ENCODE data around the gene PHACTR1.

Gene PHACTR1

DNA sequence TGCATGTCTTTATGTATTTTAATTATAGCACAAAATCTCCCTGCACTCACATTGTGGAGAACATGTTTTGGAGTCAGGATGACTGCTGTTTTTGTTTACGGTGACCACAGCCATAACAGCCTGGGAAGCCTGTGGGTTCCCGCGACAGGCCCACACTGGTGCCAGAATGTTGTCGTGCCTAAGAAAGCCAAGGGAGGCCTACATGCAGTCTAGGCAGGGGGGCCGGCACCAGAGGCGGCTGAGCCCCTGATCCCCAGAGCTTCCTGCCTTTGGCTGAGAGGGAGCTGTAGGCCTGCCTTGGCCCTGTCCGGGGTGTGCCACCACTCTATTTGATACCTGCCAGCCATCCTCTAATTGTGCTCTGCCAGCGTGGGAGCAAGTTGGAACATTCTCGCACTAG is 565.1 kb downstream of the PHACTR1 start:
- WGBS (ENCODE audit: insufficient coverage, insufficient read length) = no CpG with 5 or more reads among the region's 9 CpGs
- peaks cover 2% of the 10 kb centered on the region; the same call in 1 of the 2 replicates for H3K4me1 ChIP-seq (ENCODE audit: control insufficient read depth, insufficient read depth, low read length)
- no peak overlapping the region for H3K27ac ChIP-seq (ENCODE audit: low read length)
- no peak for DNase-seq (ENCODE audit: low read depth, low spot score)
- H3K9me3 ChIP-seq (ENCODE audit: control insufficient read depth, insufficient read depth, low read length) = no peaks in the 10 kb centered on the region; the same call in 1 of the 2 replicates
- H3K27me3 ChIP-seq (ENCODE audit: control insufficient read depth, insufficient read depth, low read length) = no peaks in the 10 kb centered on the region
- no peaks in the 10 kb centered on the region for H3K36me3 ChIP-seq (ENCODE audit: control insufficient read depth, insufficient read depth, low read length)
- no peak overlapping the region for H3K4me3 ChIP-seq (ENCODE audit: low read length)

DNA sequence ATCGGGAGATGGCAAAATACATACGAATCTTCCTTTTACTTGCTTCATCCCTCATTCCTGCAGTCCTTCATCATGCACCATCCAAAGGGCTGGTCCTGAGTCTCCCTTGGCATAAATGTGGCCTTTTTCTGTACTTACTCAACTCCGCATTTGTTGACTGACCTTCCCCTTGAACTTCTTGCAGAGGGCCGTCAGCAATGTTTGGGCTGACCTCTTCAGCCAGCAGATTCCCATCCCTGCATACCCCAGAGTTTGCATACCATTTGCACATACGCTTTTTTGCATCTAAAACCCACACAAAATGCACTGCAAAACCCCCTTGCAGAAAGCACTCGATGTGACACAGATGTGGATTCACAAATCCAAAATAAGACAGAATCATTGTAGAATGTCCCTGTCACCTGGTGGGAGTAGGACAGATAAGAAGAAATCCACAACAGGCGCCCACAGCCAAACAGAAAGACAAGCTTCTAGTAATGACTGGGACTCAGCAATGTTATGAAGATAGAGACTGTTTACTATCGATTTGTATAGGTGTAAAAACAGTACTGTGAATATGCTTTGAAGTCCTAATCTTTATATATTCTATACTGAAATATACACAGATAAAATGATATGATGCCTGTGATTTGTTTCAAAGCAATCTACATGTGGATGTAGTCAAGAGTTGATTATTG is 566.0 kb downstream of the PHACTR1 start:
- H3K27ac ChIP-seq (ENCODE audit: low read length) = no peak overlapping the region

GRCh38 chr6:13283331-13283730 is 566.8 kb downstream of the PHACTR1 start:
- Histone ChIP-seq H3K9me3 (ENCODE audit: control insufficient read depth, insufficient read depth, low read length) (no peaks in the 10 kb centered on the region; the same call in 1 of the 2 replicates), H3K36me3 (ENCODE audit: control insufficient read depth, insufficient read depth, low read length) (no peaks in the 10 kb centered on the region), H3K4me3 (ENCODE audit: low read length) (no peak overlapping the region), H3K27me3 (ENCODE audit: control insufficient read depth, insufficient read depth, low read length) (no peaks in the 10 kb centered on the region), H3K27ac (ENCODE audit: low read length) (no peak overlapping the region), H3K4me1 (ENCODE audit: control insufficient read depth, insufficient read depth, low read length) (peaks cover 2% of the 10 kb centered on the region; the same call in 1 of the 2 replicates)
- no peak for DNase-seq (ENCODE audit: low read depth, low spot score)
- no CpG with 5 or more reads among the region's 14 CpGs for WGBS (ENCODE audit: insufficient coverage, insufficient read length)

More for the DNA sequence above, 566.0 kb downstream of the PHACTR1 start:
- H3K9me3 ChIP-seq (ENCODE audit: control insufficient read depth, insufficient read depth, low read length) = no peaks in the 10 kb centered on the region; the same call in 1 of the 2 replicates
- no peak overlapping the region for H3K4me3 ChIP-seq (ENCODE audit: low read length)
- H3K4me1 ChIP-seq (ENCODE audit: control insufficient read depth, insufficient read depth, low read length) = peaks cover 2% of the 10 kb centered on the region; the same call in 1 of the 2 replicates
- DNase-seq (ENCODE audit: low read depth, low spot score) = no peak
- H3K27me3 ChIP-seq (ENCODE audit: control insufficient read depth, insufficient read depth, low read length) = no peaks in the 10 kb centered on the region
- WGBS (ENCODE audit: insufficient coverage, insufficient read length) = no CpG with 5 or more reads among the region's 8 CpGs
- H3K36me3 ChIP-seq (ENCODE audit: control insufficient read depth, insufficient read depth, low read length) = no peaks in the 10 kb centered on the region

DNA sequence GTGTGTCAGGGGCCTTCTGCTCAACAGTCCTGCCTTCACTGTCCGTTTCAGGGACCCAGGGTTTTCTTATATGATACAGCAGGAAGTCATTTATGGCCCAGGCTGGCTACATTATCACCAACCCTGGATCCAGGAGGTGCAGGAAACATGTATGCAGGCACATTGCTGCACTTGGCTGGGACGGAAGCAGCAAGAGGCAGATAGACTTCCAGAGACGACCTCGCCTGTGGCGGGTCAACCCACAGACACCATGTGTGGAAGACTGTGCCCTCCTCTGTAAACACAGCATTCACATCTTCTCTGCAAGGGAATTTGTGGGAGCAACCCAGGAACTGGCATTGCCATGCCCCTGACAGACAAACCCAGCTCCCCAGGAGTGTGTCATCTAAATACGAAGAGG is 568.1 kb downstream of the PHACTR1 start:
- H3K27me3 ChIP-seq (ENCODE audit: control insufficient read depth, insufficient read depth, low read length) = no peaks in the 10 kb centered on the region
- no peak for DNase-seq (ENCODE audit: low read depth, low spot score)
- no CpG with 5 or more reads among the region's 6 CpGs for WGBS (ENCODE audit: insufficient coverage, insufficient read length)
- H3K36me3 ChIP-seq (ENCODE audit: control insufficient read depth, insufficient read depth, low read length) = no peaks in the 10 kb centered on the region
- H3K27ac ChIP-seq (ENCODE audit: low read length) = no peak overlapping the region
- H3K4me3 ChIP-seq (ENCODE audit: low read length) = no peak overlapping the region
- peaks cover 2% of the 10 kb centered on the region; the same call in 1 of the 2 replicates for H3K4me1 ChIP-seq (ENCODE audit: control insufficient read depth, insufficient read depth, low read length)
- no peaks in the 10 kb centered on the region; the same call in 1 of the 2 replicates for H3K9me3 ChIP-seq (ENCODE audit: control insufficient read depth, insufficient read depth, low read length)

- Histone ChIP-seq H3K9me3 (ENCODE audit: control insufficient read depth, insufficient read depth, low read length) (no peaks in the 10 kb centered on the region; the same call in 1 of the 2 replicates), H3K4me3 (ENCODE audit: low read length) (no peak overlapping the region), H3K27ac (ENCODE audit: low read length) (no peak overlapping the region), H3K27me3 (ENCODE audit: control insufficient read depth, insufficient read depth, low read length) (no peaks in the 10 kb centered on the region), H3K36me3 (ENCODE audit: control insufficient read depth, insufficient read depth, low read length) (no peaks in the 10 kb centered on the region), H3K4me1 (ENCODE audit: control insufficient read depth, insufficient read depth, low read length) (peaks cover 2% of the 10 kb centered on the region; the same call in 1 of the 2 replicates)
- no CpG with 5 or more reads among the region's 2 CpGs for WGBS (ENCODE audit: insufficient coverage, insufficient read length)
- no peak for DNase-seq (ENCODE audit: low read depth, low spot score)
Measured at GRCh38 chr6:13285705-13286104, 569.1 kb downstream of the PHACTR1 start.

GRCh38 chr6:13286181-13286580 is 569.6 kb downstream of the PHACTR1 start:
- H3K27me3 ChIP-seq (ENCODE audit: control insufficient read depth, insufficient read depth, low read length) = no peaks in the 10 kb centered on the region
- no peak for DNase-seq (ENCODE audit: low read depth, low spot score)

DNA sequence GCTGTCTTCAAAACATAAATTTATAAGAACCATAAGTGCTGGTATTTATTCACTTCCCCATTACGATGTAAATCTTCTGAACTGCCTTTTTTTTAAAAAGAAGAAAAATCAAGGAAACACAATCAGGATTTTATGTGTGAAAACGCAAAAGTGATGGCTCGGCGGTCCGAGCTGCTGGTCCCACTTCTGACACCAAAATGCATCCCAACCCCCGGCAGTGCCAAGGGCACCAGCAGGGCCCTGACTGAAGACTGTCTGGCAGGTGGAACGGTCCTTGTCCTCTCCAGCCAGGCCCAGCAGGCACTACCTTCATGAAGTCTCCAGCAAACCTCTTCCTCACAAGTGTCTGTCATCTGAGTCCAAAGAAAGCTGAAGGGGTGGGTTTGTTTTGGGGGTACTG is 570.5 kb downstream of the PHACTR1 start:
- Histone ChIP-seq H3K9me3 (ENCODE audit: control insufficient read depth, insufficient read depth, low read length) (no peaks in the 10 kb centered on the region; the same call in 1 of the 2 replicates), H3K36me3 (ENCODE audit: control insufficient read depth, insufficient read depth, low read length) (no peaks in the 10 kb centered on the region), H3K27ac (ENCODE audit: low read length) (no peak overlapping the region), H3K4me3 (ENCODE audit: low read length) (no peak overlapping the region), H3K27me3 (ENCODE audit: control insufficient read depth, insufficient read depth, low read length) (no peaks in the 10 kb centered on the region), H3K4me1 (ENCODE audit: control insufficient read depth, insufficient read depth, low read length) (peaks cover 2% of the 10 kb centered on the region; the same call in 1 of the 2 replicates)
- DNase-seq (ENCODE audit: low read depth, low spot score) = no peak
- no CpG with 5 or more reads among the region's 7 CpGs for WGBS (ENCODE audit: insufficient coverage, insufficient read length)

More at GRCh38 chr6:13286181-13286580, 569.6 kb downstream of the PHACTR1 start:
- H3K4me1 ChIP-seq (ENCODE audit: control insufficient read depth, insufficient read depth, low read length) = peaks cover 2% of the 10 kb centered on the region; the same call in 1 of the 2 replicates
- H3K27ac ChIP-seq (ENCODE audit: low read length) = no peak overlapping the region
- no peaks in the 10 kb centered on the region; the same call in 1 of the 2 replicates for H3K9me3 ChIP-seq (ENCODE audit: control insufficient read depth, insufficient read depth, low read length)
- no peaks in the 10 kb centered on the region for H3K36me3 ChIP-seq (ENCODE audit: control insufficient read depth, insufficient read depth, low read length)
- H3K4me3 ChIP-seq (ENCODE audit: low read length) = no peak overlapping the region
- no CpG with 5 or more reads among the region's 4 CpGs for WGBS (ENCODE audit: insufficient coverage, insufficient read length)

GRCh38 chr6:13288481-13288880 is 571.9 kb downstream of the PHACTR1 start:
- Histone ChIP-seq H3K27ac (ENCODE audit: low read length) (no peak overlapping the region), H3K27me3 (ENCODE audit: control insufficient read depth, insufficient read depth, low read length) (no peaks in the 10 kb centered on the region), H3K4me1 (ENCODE audit: control insufficient read depth, insufficient read depth, low read length) (no peaks in the 10 kb centered on the region), H3K9me3 (ENCODE audit: control insufficient read depth, insufficient read depth, low read length) (no peaks in the 10 kb centered on the region; the same call in 1 of the 2 replicates), H3K36me3 (ENCODE audit: control insufficient read depth, insufficient read depth, low read length) (peaks cover 3% of the 10 kb centered on the region), H3K4me3 (ENCODE audit: low read length) (no peak overlapping the region)
- DNase-seq (ENCODE audit: low read depth, low spot score) = no peak
- no CpG with 5 or more reads among the region's 9 CpGs for WGBS (ENCODE audit: insufficient coverage, insufficient read length)

DNA sequence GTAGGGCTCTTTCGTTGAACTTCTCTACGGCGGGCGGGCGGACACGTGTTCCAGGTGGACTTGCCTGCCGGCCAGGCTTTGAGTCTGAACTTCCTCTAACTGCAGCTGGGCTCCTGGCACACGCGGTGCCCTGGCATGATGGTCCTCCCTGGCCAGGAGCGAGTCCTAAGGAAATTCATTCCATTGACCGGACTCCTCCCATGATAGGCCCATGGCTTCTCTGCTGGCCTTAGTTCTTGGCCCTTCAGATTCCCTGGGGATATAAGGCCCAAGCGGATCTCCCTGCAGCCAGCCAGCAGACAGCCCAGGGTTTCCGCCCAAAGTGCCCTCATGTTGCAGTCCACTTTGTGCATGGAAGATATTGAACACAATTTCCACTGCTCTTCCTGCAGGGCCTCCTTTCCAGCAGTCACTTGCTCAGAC is 572.4 kb downstream of the PHACTR1 start:
- no peak for DNase-seq (ENCODE audit: low read depth, low spot score)
- Histone ChIP-seq H3K27me3 (ENCODE audit: control insufficient read depth, insufficient read depth, low read length) (no peaks in the 10 kb centered on the region), H3K4me1 (ENCODE audit: control insufficient read depth, insufficient read depth, low read length) (no peaks in the 10 kb centered on the region), H3K27ac (ENCODE audit: low read length) (no peak overlapping the region), H3K4me3 (ENCODE audit: low read length) (no peak overlapping the region), H3K9me3 (ENCODE audit: control insufficient read depth, insufficient read depth, low read length) (no peaks in the 10 kb centered on the region; the same call in 1 of the 2 replicates), H3K36me3 (ENCODE audit: control insufficient read depth, insufficient read depth, low read length) (peaks cover 6% of the 10 kb centered on the region)
- no CpG with 5 or more reads among the region's 13 CpGs for WGBS (ENCODE audit: insufficient coverage, insufficient read length)

- Histone ChIP-seq H3K9me3 (ENCODE audit: control insufficient read depth, insufficient read depth, low read length) (no peaks in the 10 kb centered on the region; the same call in 1 of the 2 replicates), H3K4me1 (ENCODE audit: control insufficient read depth, insufficient read depth, low read length) (no peaks in the 10 kb centered on the region), H3K36me3 (ENCODE audit: control insufficient read depth, insufficient read depth, low read length) (peaks cover 9% of the 10 kb centered on the region), H3K27ac (ENCODE audit: low read length) (no peak overlapping the region), H3K27me3 (ENCODE audit: control insufficient read depth, insufficient read depth, low read length) (no peaks in the 10 kb centered on the region), H3K4me3 (ENCODE audit: low read length) (no peak overlapping the region)
- WGBS (ENCODE audit: insufficient coverage, insufficient read length) = no CpG with 5 or more reads among the region's 9 CpGs
- DNase-seq (ENCODE audit: low read depth, low spot score) = no peak
Measured at GRCh38 chr6:13289789-13290318, 573.3 kb downstream of the PHACTR1 start.
